ENCODE results near the gene CEACAM19. TPM values are rescaled to one million over a fixed set of nuclear protein-coding genes. Genes with fewer than 3 reads are reported as not detected.
A peak's percentile ranks its signal among the peaks of the same experiment; 100 is the strongest.
"Not testable (repeated sequence)": the region's sequence is repeated elsewhere in the genome, so short reads cannot be mapped to it uniquely, and the experiment has no call there.

Gene CEACAM19
- total RNA-seq, 4 donors from 2014 or later: 0.78 to 5.5 (median 3.8) TPM

GRCh38 chr19:44626048-44626624 is 45.1 kb upstream of the CEACAM19 start:
- intact Hi-C loops (cut with DNase I): no loop called here
- no peaks in the 10 kb centered on the region for H3K27me3 ChIP-seq
- no peaks in the 10 kb centered on the region for H3K4me1 ChIP-seq
- no peaks in the 10 kb centered on the region for H3K9me3 ChIP-seq
- no peaks in the 10 kb centered on the region for H3K36me3 ChIP-seq
- no peak overlapping the region for H3K27ac ChIP-seq
- H3K4me3 ChIP-seq (replicated peaks in 1 of 3): no peak overlapping the region
- TF ChIP-seq CTCF (IDR thresholded peaks at IDR 0.05) (no peak), POLR2A (IDR thresholded peaks at IDR 0.05) (no peak)
- peak; percentile 15 to 38 for DNase-seq
- 31 to 32% methylated on average over 1 of the region's 1 CpG for WGBS, 2 donors

- WGBS, 2 donors: 89 to 92% methylated on average over 4 of the region's 4 CpGs
- Histone ChIP-seq H3K4me1 (no peaks in the 10 kb centered on the region), H3K4me3 (replicated peaks in 1 of 3) (no peak overlapping the region), H3K9me3 (no peaks in the 10 kb centered on the region), H3K36me3 (no peaks in the 10 kb centered on the region), H3K27me3 (no peaks in the 10 kb centered on the region), H3K27ac (no peak overlapping the region)
- intact Hi-C loops (cut with DNase I): no loop called here
- no peak for DNase-seq
- TF ChIP-seq POLR2A (IDR thresholded peaks at IDR 0.05): no peak
- TF ChIP-seq CTCF (IDR thresholded peaks at IDR 0.05): no peak
Observed at GRCh38 chr19:44627631-44628030, 43.7 kb upstream of the CEACAM19 start.

GRCh38 chr19:44628793-44629192 is 42.5 kb upstream of the CEACAM19 start:
- H3K36me3 ChIP-seq: no peaks in the 10 kb centered on the region
- H3K9me3 ChIP-seq: no peaks in the 10 kb centered on the region
- TF ChIP-seq POLR2A (IDR thresholded peaks at IDR 0.05) (no peak), CTCF (IDR thresholded peaks at IDR 0.05) (no peak)
- intact Hi-C loops (cut with DNase I): no loop called here
- 82 to 91% methylated on average over 3 of the region's 3 CpGs for WGBS, 2 donors
- no peaks in the 10 kb centered on the region for H3K4me1 ChIP-seq
- H3K27me3 ChIP-seq: no peaks in the 10 kb centered on the region
- H3K27ac ChIP-seq: no peak overlapping the region
- DNase-seq: no peak
- H3K4me3 ChIP-seq (replicated peaks in 1 of 3): no peak overlapping the region

- H3K27me3 ChIP-seq; H3K36me3 ChIP-seq; H3K27ac ChIP-seq; H3K4me3 ChIP-seq (replicated peaks in 1 of 3); H3K9me3 ChIP-seq; DNase-seq; intact Hi-C loops (cut with DNase I); H3K4me1 ChIP-seq: not testable (repeated sequence)
- 74 to 81% methylated on average over 8 of the region's 8 CpGs for WGBS, 2 donors
Observed at GRCh38 chr19:44631611-44632010, 39.7 kb upstream of the CEACAM19 start.

- intact Hi-C loops (cut with DNase I); H3K4me3 ChIP-seq (replicated peaks in 1 of 3); H3K4me1 ChIP-seq; H3K27me3 ChIP-seq; H3K36me3 ChIP-seq; H3K9me3 ChIP-seq; DNase-seq; H3K27ac ChIP-seq: not testable (repeated sequence)
- WGBS, 2 donors: 25 to 46% methylated on average over 5 of the region's 5 CpGs
Observed at GRCh38 chr19:44634058-44634457, 37.2 kb upstream of the CEACAM19 start.

GRCh38 chr19:44634785-44635184 is 36.5 kb upstream of the CEACAM19 start:
- intact Hi-C loops (cut with DNase I): no loop called here
- Histone ChIP-seq H3K36me3 (no peaks in the 10 kb centered on the region), H3K4me1 (peaks cover 0 to 7% of the 10 kb centered on the region in 2 donors), H3K9me3 (no peaks in the 10 kb centered on the region), H3K27me3 (no peaks in the 10 kb centered on the region), H3K4me3 (replicated peaks in 1 of 3) (no peak overlapping the region), H3K27ac (no peak overlapping the region)
- 91 to 93% methylated on average over 2 of the region's 2 CpGs for WGBS, 2 donors
- TF ChIP-seq POLR2A (IDR thresholded peaks at IDR 0.05) (no peak), CTCF (IDR thresholded peaks at IDR 0.05) (no peak)
- DNase-seq: no peak
